Stimulated activated memory B cell treated with anti-CD40 and anti-IgM and Interleukin-4, amounts not matched to agents 10 μg/mL and 1 μg/mL and 100 μg/mL, for 72 hours (primary cell): ENCODE results near the gene FOXL3.

Experiments used
- ATAC-seq: fragments of 150-1000 bp; cut with Tn5 transposase; 2 replicates; pipeline ENCODE4 v1.10.0; 2021
- H3K27ac Mint-ChIP-seq: one replicate; pipeline ENCODE4 v1.8.0; 2022; ENCODE audit warnings: mild to moderate bottlenecking, mixed read lengths
- H3K27me3 Mint-ChIP-seq: one replicate; pipeline ENCODE4 v1.8.0; 2022; ENCODE audit warnings: mixed read lengths
- H3K36me3 Mint-ChIP-seq: one replicate; pipeline ENCODE4 v1.8.0; 2022; ENCODE audit warnings: mixed read lengths
- H3K4me1 Mint-ChIP-seq: one replicate; pipeline ENCODE4 v1.8.0; 2022; ENCODE audit warnings: mixed read lengths
- H3K4me3 Mint-ChIP-seq: one replicate; pipeline ENCODE4 v1.8.0; 2022; ENCODE audit warnings: mild to moderate bottlenecking, moderate library complexity, mixed read lengths
- H3K9me3 Mint-ChIP-seq: one replicate; pipeline ENCODE4 v1.8.0; 2022; ENCODE audit warnings: mixed read lengths

Gene FOXL3

DNA sequence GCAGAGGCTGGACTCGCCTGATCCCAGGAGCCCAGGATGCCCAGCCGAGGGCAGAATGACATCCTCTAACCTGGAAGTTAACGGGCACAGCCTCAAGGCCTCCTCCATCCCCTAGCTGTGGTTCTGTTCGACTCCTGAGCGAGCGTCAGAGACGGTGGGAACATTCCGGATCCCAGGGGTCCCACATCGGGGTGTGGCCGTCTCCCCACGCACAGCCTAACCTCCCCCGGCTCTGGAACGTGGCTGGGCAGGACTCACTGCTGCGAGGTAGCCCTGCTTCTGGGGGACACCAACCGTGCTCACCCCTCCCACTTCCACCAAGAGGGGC lies 8.4 kb downstream of the FOXL3 start:
- no peaks in the 10 kb centered on the region for H3K9me3 Mint-ChIP-seq
- ATAC-seq = no peak
- H3K4me3 Mint-ChIP-seq = no peak overlapping the region
- no peaks in the 10 kb centered on the region for H3K4me1 Mint-ChIP-seq
- H3K27ac Mint-ChIP-seq = no peak overlapping the region
- peaks cover 11% of the 10 kb centered on the region for H3K27me3 Mint-ChIP-seq
- no peaks in the 10 kb centered on the region for H3K36me3 Mint-ChIP-seq

DNA sequence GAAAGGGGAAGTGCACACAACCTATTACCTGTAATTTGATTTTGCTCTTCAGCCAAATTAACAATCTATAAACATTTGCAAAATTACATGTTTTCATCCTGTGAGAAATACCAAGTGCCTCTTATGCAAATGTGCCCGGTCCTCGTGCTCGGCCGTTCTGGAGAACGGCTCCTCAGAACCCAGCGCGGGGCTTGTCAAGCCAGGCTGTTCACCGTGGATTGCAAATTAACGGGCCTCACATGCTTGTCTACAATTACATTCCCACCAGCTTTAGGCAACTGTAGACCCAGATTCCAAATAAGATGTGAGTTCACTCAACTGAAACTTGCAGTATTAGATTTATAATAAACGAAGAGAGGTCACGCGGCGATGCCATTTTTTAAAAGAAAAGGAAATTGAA lies 8.8 kb downstream of the FOXL3 start:
- H3K4me1 Mint-ChIP-seq = no peaks in the 10 kb centered on the region
- H3K4me3 Mint-ChIP-seq = no peak overlapping the region
- H3K9me3 Mint-ChIP-seq = no peaks in the 10 kb centered on the region
- H3K27me3 Mint-ChIP-seq = peaks cover 10% of the 10 kb centered on the region
- no peak for ATAC-seq
- H3K36me3 Mint-ChIP-seq = no peaks in the 10 kb centered on the region
- no peak overlapping the region for H3K27ac Mint-ChIP-seq

GRCh38 chr7:299169-299568 lies 9.2 kb downstream of the FOXL3 start:
- H3K27me3 Mint-ChIP-seq = peaks cover 10% of the 10 kb centered on the region
- H3K9me3 Mint-ChIP-seq = no peaks in the 10 kb centered on the region
- ATAC-seq = no peak
- no peaks in the 10 kb centered on the region for H3K4me1 Mint-ChIP-seq
- no peaks in the 10 kb centered on the region for H3K36me3 Mint-ChIP-seq
- no peak overlapping the region for H3K4me3 Mint-ChIP-seq
- no peak overlapping the region for H3K27ac Mint-ChIP-seq

- Mint-ChIP-seq H3K9me3 (peaks cover 4% of the 10 kb centered on the region), H3K4me1 (no peaks in the 10 kb centered on the region), H3K27ac (no peak overlapping the region), H3K36me3 (no peaks in the 10 kb centered on the region), H3K27me3 (peaks cover 15% of the 10 kb centered on the region), H3K4me3 (no peak overlapping the region)
- ATAC-seq = no peak
Observed at GRCh38 chr7:299628-300027, 9.7 kb downstream of the FOXL3 start.

DNA sequence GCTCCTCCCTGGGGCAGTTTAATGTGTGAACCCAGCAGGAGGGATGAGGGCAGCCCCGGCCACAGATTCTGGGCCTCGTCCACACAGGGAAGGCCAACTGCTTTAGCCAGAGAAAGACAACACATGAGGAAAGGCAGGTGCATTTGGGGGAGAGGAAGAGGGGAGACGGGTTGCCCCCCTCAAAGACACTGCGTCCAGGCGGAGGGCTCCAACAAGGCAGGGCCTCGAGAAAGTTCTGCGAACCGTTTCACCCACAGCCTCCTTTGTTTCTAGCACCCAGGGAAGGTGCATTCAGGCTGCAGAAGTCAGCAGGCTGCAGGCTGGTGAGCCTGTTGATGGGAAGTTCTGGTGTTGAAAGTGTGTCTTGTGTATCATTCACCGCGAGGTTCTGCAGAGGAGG lies 10.1 kb downstream of the FOXL3 start:
- Mint-ChIP-seq H3K27me3 (peaks cover 19% of the 10 kb centered on the region), H3K4me3 (no peak overlapping the region)
- ATAC-seq = no peak

DNA sequence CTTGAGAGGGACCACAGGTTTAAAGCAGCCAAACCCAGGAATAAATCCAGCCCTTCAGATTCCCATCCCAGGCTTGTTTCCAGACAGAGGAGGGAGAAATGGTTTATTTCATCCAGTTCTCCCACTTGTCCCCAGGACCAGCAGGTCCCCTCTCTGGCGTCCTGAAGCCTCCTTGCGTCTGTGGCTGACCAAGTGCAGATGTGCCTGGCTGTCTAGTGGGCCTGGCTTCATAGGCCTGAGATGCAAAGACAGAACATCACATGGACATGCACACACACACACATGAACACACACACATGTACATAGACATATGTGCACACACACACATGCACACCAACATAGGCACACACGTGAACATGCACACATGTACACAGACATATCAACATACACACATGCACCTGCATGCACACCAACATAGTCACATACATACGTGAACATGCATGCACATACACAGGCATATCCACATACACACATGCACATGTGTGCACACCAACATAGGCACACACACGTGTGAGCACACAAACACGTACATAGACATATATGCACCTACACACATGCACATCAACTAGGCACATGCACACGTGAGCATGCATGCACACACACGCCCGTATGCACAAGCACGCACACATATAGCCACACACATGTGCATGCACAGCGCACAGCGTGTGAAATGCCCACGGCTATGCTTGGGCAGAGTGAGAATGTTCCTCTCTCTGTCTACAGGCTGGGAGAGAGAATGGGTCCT lies 10.7 kb downstream of the FOXL3 start:
- Mint-ChIP-seq H3K36me3 (no peaks in the 10 kb centered on the region), H3K4me1 (no peaks in the 10 kb centered on the region), H3K4me3 (no peak overlapping the region), H3K27ac (no peak overlapping the region), H3K9me3 (peaks cover 5% of the 10 kb centered on the region), H3K27me3 (peaks cover 24% of the 10 kb centered on the region)
- no peak for ATAC-seq

More for the DNA sequence above, 10.1 kb downstream of the FOXL3 start:
- Mint-ChIP-seq H3K36me3 (no peaks in the 10 kb centered on the region), H3K4me1 (no peaks in the 10 kb centered on the region), H3K9me3 (peaks cover 5% of the 10 kb centered on the region), H3K27ac (no peak overlapping the region)

DNA sequence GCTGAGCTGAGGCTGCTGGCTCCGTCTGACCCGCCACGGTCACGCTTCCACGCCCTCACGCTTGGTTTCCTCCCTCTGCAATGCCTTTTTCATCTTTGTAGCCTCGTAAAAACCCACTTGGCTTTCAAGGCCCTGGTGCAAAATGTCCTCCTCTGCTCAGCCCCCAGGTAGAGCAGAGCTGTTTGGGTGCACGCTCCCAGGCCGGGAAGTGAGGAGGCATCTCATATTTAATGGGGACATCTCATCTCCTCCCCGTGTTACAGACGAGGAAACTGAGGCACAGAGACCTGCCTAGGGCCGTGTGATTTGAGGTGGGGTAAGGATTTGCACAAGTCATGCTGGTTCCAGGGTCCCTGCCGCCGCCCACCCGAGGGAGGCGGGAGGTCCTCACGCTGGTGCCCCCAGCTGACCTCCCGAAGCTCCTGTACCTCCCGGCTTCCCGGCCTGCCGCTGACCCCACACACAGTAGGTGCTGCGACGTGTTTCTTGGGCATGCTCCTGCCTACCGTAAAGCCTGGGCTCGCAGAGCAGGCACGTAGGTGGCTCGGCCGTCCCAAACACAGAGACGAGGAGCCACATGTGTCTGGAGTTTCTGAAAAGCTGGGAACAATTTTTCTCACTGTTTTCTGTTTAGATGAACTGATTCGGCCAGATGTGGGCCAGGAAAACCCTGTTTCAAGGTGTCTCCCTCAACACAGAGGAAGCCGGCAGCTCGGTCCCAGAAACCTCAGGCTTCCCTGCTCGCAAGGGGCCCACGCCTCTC lies 11.5 kb downstream of the FOXL3 start:
- H3K9me3 Mint-ChIP-seq = peaks cover 5% of the 10 kb centered on the region
- no peak overlapping the region for H3K27ac Mint-ChIP-seq
- no peak overlapping the region for H3K4me3 Mint-ChIP-seq
- ATAC-seq = no peak
- H3K36me3 Mint-ChIP-seq = no peaks in the 10 kb centered on the region
- H3K27me3 Mint-ChIP-seq = peaks cover 20% of the 10 kb centered on the region
- H3K4me1 Mint-ChIP-seq = no peaks in the 10 kb centered on the region

- Mint-ChIP-seq H3K4me3 (no peak overlapping the region), H3K9me3 (peaks cover 5% of the 10 kb centered on the region), H3K27ac (no peak overlapping the region), H3K27me3 (peaks cover 22% of the 10 kb centered on the region), H3K4me1 (no peaks in the 10 kb centered on the region), H3K36me3 (no peaks in the 10 kb centered on the region)
- no peak for ATAC-seq
Observed at GRCh38 chr7:302054-302992, 12.4 kb downstream of the FOXL3 start.

- ATAC-seq = no peak
- H3K36me3 Mint-ChIP-seq = no peaks in the 10 kb centered on the region
- no peaks in the 10 kb centered on the region for H3K4me1 Mint-ChIP-seq
- peaks cover 24% of the 10 kb centered on the region for H3K27me3 Mint-ChIP-seq
- no peak overlapping the region for H3K4me3 Mint-ChIP-seq
- no peak overlapping the region for H3K27ac Mint-ChIP-seq
- H3K9me3 Mint-ChIP-seq = peaks cover 8% of the 10 kb centered on the region
Observed at GRCh38 chr7:303425-303824, 13.5 kb downstream of the FOXL3 start.

- Mint-ChIP-seq H3K9me3 (peaks cover 8% of the 10 kb centered on the region), H3K4me1 (no peaks in the 10 kb centered on the region), H3K4me3 (no peak overlapping the region), H3K27ac (no peak overlapping the region), H3K27me3 (peaks cover 24% of the 10 kb centered on the region), H3K36me3 (no peaks in the 10 kb centered on the region)
- no peak for ATAC-seq
Observed at GRCh38 chr7:303884-304573, 14.1 kb downstream of the FOXL3 start.

GRCh38 chr7:304574-305409 lies 14.8 kb downstream of the FOXL3 start:
- Mint-ChIP-seq H3K27ac (no peak overlapping the region), H3K4me3 (no peak overlapping the region), H3K9me3 (peaks cover 12% of the 10 kb centered on the region), H3K27me3 (peaks cover 24% of the 10 kb centered on the region), H3K36me3 (no peaks in the 10 kb centered on the region), H3K4me1 (no peaks in the 10 kb centered on the region)
- no peak for ATAC-seq

GRCh38 chr7:305410-306151 lies 15.6 kb downstream of the FOXL3 start:
- peaks cover 12% of the 10 kb centered on the region for H3K9me3 Mint-ChIP-seq
- H3K36me3 Mint-ChIP-seq = no peaks in the 10 kb centered on the region
- no peak for ATAC-seq
- no peak overlapping the region for H3K4me3 Mint-ChIP-seq
- peaks cover 24% of the 10 kb centered on the region for H3K27me3 Mint-ChIP-seq
- H3K4me1 Mint-ChIP-seq = no peaks in the 10 kb centered on the region
- H3K27ac Mint-ChIP-seq = no peak overlapping the region

DNA sequence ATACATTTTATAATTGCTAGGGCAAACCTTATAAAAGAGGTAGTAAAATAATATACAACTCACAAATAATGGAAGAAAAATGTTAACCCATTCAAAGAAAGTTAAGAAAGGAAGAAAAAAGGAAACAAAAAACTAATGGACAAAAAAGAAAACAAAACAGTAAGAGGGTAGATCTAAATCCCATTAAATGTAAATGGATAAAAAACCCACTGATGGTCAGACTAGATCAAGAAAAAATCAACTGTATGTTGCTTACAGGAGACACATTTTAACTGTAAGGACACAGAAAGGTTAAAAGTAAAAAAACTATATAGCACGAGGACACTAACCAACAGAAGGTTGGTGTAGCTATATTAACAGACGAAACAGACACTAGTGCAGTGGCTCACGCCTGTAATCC lies 18.0 kb downstream of the FOXL3 start:
- peaks cover 24% of the 10 kb centered on the region for H3K27me3 Mint-ChIP-seq
- no peaks in the 10 kb centered on the region for H3K4me1 Mint-ChIP-seq
- no peak overlapping the region for H3K4me3 Mint-ChIP-seq
- H3K27ac Mint-ChIP-seq = no peak overlapping the region
- H3K36me3 Mint-ChIP-seq = no peaks in the 10 kb centered on the region
- ATAC-seq = no peak
- peaks cover 12% of the 10 kb centered on the region for H3K9me3 Mint-ChIP-seq
